Ramos (cell line): Measurements from ENCODE around the gene F2RL2.

Experiments
- in situ Hi-C: fragments of 300-500 bp; cut with MboI; formaldehyde crosslinking; loops from one replicate; pipeline ENCODE4 v1.14.3; 2022; ENCODE audit warnings: low sequenced_read_pairs; ENCODE audit not compliant: unreplicated experiment

F2RL2 gene

GRCh38 chr5:76591366-76591765 lies 31.8 kb downstream of the F2RL2 start:
- in situ Hi-C loops, result loop anchor here (10.0 kb wide), 1 partner anchor 183 kb away; no protein-coding TSS in a partner anchor

- in situ Hi-C loops, result loop anchor here (10.0 kb wide), 1 partner anchor 185 kb away; no protein-coding TSS in a partner anchor
Observed at GRCh38 chr5:76590027-76590426, 33.2 kb downstream of the F2RL2 start.

- in situ Hi-C loops, result no loop called here
Observed at GRCh38 chr5:76586531-76586930, 36.7 kb downstream of the F2RL2 start.

GRCh38 chr5:76585783-76586217 lies 37.4 kb downstream of the F2RL2 start:
- in situ Hi-C loops, result no loop called here

GRCh38 chr5:76583163-76584047 lies 39.8 kb downstream of the F2RL2 start:
- in situ Hi-C loops, result no loop called here

GRCh38 chr5:76582230-76583162 lies 40.7 kb downstream of the F2RL2 start:
- in situ Hi-C loops, result no loop called here

GRCh38 chr5:76580981-76581380 lies 42.2 kb downstream of the F2RL2 start:
- in situ Hi-C loops, result no loop called here

- in situ Hi-C loops, result no loop called here
Observed at GRCh38 chr5:76579166-76579937, 43.9 kb downstream of the F2RL2 start.

- in situ Hi-C loops, result no loop called here
Observed at GRCh38 chr5:76576996-76577395, 46.2 kb downstream of the F2RL2 start.

GRCh38 chr5:76576450-76576849 lies 46.8 kb downstream of the F2RL2 start:
- in situ Hi-C loops, result no loop called here

- in situ Hi-C loops, result no loop called here
Observed at GRCh38 chr5:76571559-76571958, 51.6 kb downstream of the F2RL2 start.

GRCh38 chr5:76570153-76570552 lies 53.0 kb downstream of the F2RL2 start:
- in situ Hi-C loops, result no loop called here
